NCI-H226 (cell line): ENCODE measurements around the gene MARK3.

Source experiments
- DNase-seq: peaks from one replicate; pipeline ENCODE4 v3.0.0-alpha.2; 2015

The MARK3 gene

GRCh38 chr14:103540821-103541708 lies 155.8 kb downstream of the MARK3 start:
- DNase-seq, result no peak

- no peak for DNase-seq
Observed at GRCh38 chr14:103541709-103542604, 156.7 kb downstream of the MARK3 start.

DNA sequence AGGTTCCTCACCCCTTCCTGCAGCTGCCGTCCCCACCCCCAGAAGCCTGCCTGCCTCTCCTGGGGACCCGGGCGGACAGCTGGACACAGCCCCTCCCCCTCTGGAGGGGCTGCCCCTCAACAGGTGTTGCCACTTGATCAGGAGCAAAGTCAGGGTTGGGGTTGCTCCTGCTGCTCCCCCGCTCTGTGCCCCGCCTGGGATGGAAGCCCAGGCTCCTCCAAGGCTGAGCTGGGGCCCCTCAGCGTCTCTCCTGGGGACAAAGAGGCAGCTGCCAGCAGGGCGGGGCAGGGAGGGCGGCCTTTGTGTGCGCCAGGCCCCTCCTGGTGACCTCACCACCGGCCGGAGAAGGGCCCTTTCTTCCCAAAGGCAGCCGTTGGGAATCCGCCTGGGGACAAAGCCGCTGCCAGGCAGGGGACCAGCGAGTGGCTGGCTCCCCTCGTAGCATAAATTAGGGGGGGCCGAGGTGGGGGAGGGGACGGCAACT lies 157.4 kb downstream of the MARK3 start:
- DNase-seq, result no peak

GRCh38 chr14:103543140-103543539 lies 157.9 kb downstream of the MARK3 start:
- DNase-seq, result no peak

DNA sequence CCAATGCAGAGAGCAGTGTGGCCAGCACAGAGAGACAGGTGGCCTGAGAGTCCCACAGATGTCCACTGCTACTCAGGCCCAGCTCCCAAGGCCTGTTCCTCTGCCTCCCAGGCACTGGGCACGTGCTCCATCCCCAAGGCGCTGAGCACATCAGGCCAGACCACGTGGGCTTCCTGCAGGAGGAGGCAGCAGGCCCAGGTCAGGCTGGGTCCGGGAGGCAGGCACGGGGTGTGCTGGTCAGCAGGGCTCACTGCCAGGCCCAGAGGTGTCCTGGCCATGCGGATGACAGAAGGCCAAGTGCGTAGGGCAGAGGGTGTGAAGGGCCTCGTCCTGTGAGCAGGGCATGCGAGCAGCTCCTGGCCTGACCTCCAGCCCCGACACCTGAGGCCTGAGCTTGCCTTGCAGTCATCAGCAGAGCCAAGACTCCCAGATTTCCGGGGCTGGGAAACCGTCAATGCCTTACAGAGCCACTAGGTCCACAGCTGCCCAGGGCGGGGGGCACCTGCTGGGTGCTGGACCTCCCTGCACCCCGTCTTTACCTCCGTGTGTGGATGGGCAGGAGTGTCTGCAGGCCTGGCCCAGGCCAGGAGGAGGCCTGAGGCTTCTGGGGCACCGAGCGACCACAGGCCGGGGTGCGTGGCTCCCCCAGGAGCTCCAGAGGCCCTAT lies 158.6 kb downstream of the MARK3 start:
- DNase-seq, result no peak

- DNase-seq, result no peak
Observed at GRCh38 chr14:103544388-103545218, 159.4 kb downstream of the MARK3 start.

DNA sequence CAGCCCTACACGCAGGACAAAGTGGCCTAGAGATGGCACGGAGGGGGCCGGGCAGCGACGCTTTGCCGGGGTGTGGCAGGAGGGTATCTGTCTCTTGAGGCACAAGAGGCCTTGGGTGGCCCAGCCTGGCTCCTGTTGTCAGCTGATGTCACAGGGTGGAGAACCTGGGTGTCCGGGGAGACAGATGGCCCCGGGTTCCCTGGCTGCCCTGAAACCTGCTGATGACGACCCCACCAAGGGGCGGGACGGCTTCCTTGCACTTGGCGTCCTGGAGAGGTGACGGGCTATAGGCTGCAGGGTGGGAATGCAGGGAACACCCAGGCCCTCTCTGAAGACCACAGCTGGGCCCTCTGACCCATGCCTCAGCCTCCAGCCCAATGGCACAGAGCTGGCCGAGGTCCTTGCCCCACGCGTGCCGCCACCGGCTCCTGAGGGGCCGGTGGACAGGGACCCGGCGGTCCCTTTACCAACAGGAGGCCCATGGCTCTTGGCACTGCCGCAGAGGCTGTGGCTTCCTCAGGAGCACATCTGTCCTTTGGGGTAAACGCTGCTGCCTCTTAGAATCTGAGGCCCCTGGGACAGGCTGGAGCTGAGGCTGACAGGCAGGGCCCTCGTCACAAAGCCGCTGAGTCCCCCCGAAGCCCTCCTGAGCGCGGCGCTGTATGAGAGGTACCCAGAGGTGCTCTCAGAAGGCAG lies 160.2 kb downstream of the MARK3 start:
- no peak for DNase-seq

- DNase-seq, result no peak
Observed at GRCh38 chr14:103545915-103546651, 160.9 kb downstream of the MARK3 start.

DNA sequence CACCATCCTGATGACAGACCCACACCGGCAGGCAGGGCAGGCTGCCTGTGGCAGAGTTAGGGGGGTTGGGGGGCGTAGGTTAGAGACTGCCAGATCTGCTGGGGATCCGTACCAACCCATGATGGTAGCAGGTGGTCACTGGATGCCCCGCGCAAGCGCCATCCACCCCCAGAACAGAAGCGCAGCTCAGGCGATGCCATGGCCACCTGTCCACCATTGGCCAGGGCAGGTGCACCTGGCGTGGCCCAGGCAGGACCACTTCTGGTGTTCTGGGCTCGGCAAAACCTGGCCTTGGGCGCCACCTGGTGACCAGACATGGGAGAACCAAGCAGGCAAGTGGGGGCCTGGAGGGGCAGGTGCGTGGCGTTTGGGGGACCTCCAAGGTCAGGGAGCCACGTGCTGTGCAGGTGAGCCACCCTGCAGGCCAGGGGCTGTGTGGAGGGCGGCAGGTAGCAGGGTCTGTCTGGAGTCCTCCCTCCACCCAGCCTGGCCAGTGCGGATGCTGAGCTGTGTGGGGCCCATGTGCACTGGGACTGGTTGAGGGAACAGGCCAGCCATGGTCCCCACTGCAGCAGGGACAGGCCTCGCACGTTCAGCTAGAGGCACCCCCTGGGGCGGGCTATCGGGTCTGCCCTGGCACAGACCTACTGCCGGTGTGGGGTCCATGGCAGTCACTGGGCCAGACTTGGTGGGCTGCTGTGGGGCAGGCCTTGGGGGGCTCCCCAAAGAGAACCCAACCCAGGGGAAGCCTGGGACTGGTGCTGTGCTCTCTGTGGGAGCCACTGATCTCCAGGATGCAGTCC lies 161.6 kb downstream of the MARK3 start:
- no peak for DNase-seq

- no peak for DNase-seq
Observed at GRCh38 chr14:103547455-103547940, 162.3 kb downstream of the MARK3 start.

DNA sequence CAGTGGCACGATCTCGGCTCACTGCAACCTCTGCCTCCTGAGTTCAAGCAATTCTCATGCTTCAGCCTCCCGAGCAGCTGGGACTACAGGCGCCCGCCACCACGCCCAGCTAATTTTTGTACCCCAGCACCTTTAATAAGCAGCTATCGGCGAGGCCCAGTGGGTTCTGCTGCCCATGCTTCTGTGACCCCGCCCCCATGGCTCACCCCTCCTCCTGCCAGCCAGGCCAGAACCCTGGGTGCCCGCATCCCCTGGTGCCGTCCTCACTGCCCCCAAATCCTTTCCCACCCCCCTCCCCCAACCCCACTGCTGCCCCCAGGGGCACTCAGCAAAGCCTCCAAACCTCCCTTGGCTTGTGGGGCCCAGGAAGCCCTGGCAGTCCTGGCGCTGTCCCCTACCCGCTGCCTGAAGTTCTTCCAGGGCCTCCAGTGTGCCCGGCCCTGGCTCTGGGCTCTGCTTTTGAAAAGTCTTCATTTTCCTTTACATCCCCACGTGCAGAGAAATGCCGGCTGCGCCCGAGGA lies 162.8 kb downstream of the MARK3 start:
- DNase-seq, result no peak

DNA sequence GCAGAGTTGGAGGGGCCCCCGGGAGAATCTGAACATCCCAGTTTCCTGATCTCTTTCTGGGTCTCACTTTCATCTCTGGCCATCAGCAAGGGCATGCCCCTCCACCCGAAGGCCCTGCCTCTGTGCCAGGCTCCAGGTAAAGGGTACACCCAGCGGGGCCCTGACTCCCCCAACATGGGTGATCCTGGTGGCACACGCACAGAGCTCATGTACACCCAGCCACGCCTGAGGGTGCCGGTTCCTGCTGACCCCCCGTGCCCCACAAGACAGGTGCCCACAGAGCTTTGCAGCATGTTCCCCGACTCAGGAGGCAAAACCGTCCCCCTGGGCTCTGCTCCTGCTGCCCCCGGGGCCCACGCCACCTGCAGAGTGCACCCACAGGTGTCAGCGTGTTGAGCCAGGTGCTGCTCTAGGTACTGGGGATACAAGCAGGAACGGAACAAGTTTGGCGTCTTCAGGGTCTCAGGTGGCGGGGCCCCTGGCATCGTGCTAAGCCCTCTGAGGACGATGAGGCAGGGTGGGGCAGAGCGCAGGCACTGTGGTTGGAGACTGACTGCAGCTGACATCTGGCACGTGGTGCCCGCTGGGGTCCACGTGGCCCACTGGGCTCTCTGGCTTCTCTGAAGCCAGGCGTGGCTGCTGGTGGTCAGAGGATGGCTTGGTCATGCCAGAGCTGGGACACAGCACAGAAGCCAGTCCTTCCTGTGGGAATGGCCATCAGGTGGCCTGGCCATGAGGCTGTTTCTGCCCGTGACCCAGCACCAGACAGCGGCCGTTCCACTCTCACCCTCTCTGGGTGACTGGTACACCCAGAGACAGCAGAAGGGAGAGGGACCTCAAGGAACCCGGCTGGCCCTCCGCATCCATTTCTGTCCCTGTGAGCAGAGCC lies 163.5 kb downstream of the MARK3 start:
- DNase-seq, result no peak

- no peak for DNase-seq
Observed at GRCh38 chr14:103549361-103550311, 164.4 kb downstream of the MARK3 start.

DNA sequence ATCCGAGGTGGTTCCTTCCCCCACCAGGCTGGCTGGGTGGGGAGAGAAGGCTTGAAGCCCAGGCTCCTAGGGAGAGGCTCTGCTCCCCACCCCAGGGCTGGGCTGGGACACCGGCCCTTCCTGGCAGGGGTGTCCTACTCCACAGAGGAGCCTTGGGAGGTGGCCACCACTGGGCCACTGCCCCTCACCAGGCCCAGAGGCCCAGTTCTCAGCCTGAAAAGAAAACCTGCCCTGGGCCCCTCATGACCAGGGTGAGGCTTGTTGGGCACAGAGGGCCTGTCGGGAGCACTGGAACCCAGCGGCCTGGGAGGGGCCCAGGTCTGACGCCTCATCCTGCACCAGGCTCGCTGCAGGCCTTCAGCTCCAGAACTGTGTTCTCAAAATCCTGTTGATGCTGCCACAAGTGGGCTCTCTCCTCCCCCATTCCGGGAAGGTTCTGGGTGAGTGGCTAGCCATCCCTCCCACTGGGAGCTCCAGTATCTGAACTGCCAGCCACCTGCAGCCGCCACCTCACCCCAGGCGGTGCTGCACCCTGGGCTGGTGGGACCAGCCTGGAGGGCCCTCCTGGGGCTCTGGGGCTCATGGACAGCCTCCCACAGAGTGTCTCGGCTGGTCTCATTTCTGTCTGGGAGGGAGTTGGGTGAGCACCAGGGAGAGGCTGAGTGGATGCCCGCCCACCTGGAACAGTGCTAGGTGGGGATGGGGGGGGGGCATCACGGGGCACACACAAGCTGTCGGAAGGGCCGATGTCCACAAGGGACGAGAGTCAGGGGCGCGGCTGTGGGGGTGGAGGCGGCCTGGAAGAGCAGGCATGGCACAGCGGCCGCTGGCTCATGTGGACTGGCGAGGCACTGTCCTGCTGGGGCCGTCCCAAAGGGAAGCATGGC lies 165.5 kb downstream of the MARK3 start:
- no peak for DNase-seq

DNA sequence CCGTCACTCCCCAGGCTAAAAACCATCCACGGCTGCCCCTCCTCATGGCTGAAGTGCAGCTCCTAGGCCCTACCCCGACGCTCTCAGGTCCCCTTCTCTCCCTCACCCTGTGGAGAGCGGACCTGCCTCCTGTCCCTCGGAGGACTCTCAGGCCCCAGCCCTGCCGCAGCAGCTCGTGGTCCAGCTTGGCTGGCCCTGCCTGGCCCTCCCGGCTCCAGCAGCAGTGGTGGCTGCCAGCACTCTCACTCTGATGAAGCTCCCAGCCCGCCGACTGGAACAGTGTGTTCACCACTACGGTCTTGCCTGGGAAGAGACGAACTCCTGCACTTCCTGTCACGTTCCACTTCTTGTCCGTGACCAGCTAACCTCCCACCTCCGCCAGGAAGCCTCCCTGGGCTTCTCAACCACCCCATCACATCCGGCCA lies 166.1 kb downstream of the MARK3 start:
- no peak for DNase-seq
